Neural cell (in vitro differentiated cells): ENCODE measurements around the gene NEK4. TPM values are rescaled to one million over a fixed set of nuclear protein-coding genes. Genes with fewer than 3 reads are reported as not detected.

Experiments used
- H2AFZ ChIP-seq: fragments of 200-600, 300-800 bp; sonication (generic), shearing (Covaris generic); 2 replicates; pipeline ENCODE4 v1.6.0; 2014; ENCODE audit warnings: low read depth, mild to moderate bottlenecking, antibody characterized with exemption, low read length, moderate library complexity
- H3F3A ChIP-seq: fragments of 200-600 bp; shearing (Covaris generic); 2 replicates; pipeline ENCODE4 v1.6.1; 2016; ENCODE audit warnings: mild to moderate bottlenecking, moderate library complexity, mixed read lengths, antibody characterized with exemption, low read length; ENCODE audit not compliant: insufficient read depth, poor library complexity, severe bottlenecking
- H3K27ac ChIP-seq: fragments of 200-600, 300-800 bp; sonication (generic), shearing (Covaris generic); 2 replicates; pipeline ENCODE4 v1.5.1; 2014; ENCODE audit warnings: mild to moderate bottlenecking, low read length, moderate library complexity
- H3K27me3 ChIP-seq: fragments of 300-800, 200-600 bp; sonication (generic), shearing (Covaris generic); 2 replicates; pipeline ENCODE4 v1.6.0; 2014; ENCODE audit warnings: mild to moderate bottlenecking, low read depth, low read length, moderate library complexity; ENCODE audit not compliant: insufficient read depth
- H3K36me3 ChIP-seq: fragments of 300-800, 200-600 bp; sonication (generic), shearing (Covaris generic); 2 replicates; pipeline ENCODE4 v1.5.1; 2014; ENCODE audit warnings: mild to moderate bottlenecking, antibody characterized with exemption, low read length, moderate library complexity; ENCODE audit not compliant: insufficient read depth
- H3K4me2 ChIP-seq: fragments of 300-800, 200-600 bp; sonication (generic), shearing (Covaris generic); 2 replicates; pipeline ENCODE4 v1.6.0; 2014; ENCODE audit warnings: mild to moderate bottlenecking, low read length
- H3K4me3 ChIP-seq: fragments of 300-800, 200-600 bp; sonication (generic), shearing (Covaris generic); 2 replicates; pipeline ENCODE4 v1.5.1; 2014; ENCODE audit warnings: mild to moderate bottlenecking, low read length, moderate library complexity
- H3K79me2 ChIP-seq: fragments of 200-600 bp; shearing (Covaris generic); replicated peaks from 2 replicates; pipeline ENCODE4 v1.6.0; 2014; ENCODE audit warnings: mild to moderate bottlenecking, low read length, moderate library complexity; ENCODE audit not compliant: insufficient read depth
- H3K9ac ChIP-seq: fragments of 300-800, 200-600 bp; sonication (generic), shearing (Covaris generic); 2 replicates; pipeline ENCODE4 v1.6.1; 2016; ENCODE audit warnings: mild to moderate bottlenecking, low read length, mixed read lengths
- H3K9me2 ChIP-seq: fragments of 200-600 bp; shearing (Covaris generic); 2 replicates; pipeline ENCODE4 v1.6.1; 2016; ENCODE audit warnings: mild to moderate bottlenecking, low read length, mixed read lengths; ENCODE audit not compliant: insufficient read depth
- H3K9me3 ChIP-seq: fragments of 200-600, 300-800 bp; sonication (generic), shearing (Covaris generic); 2 replicates; pipeline ENCODE4 v1.6.1; 2016; ENCODE audit warnings: mild to moderate bottlenecking, mixed run types, low read length, moderate library complexity, mixed read lengths
- H4K20me1 ChIP-seq: fragments of 200-600 bp; shearing (Covaris generic); 2 replicates; pipeline ENCODE4 v1.6.1; 2016; ENCODE audit warnings: mild to moderate bottlenecking, mixed run types; ENCODE audit not compliant: insufficient read depth
- EP300 ChIP-seq: fragments of 450-650 bp; conservative IDR thresholded peaks from 2 replicates; pipeline ENCODE4 v1.6.1; 2014; ENCODE audit warnings: antibody characterized with exemption, mild to moderate bottlenecking, moderate library complexity; ENCODE audit not compliant: poor library complexity, severe bottlenecking
- EZH2 ChIP-seq: fragments of 200-600, 300-800 bp; shearing (Covaris generic), sonication (generic); IDR thresholded peaks from 2 replicates; pipeline ENCODE4 v1.6.1; 2014; ENCODE audit warnings: antibody characterized with exemption, low read length, borderline replicate concordance, mild to moderate bottlenecking; ENCODE audit not compliant: insufficient read depth, poor library complexity, severe bottlenecking
- MXI1 ChIP-seq: fragments of 450-650 bp; conservative IDR thresholded peaks from 2 replicates; pipeline ENCODE4 v1.6.1; 2014; ENCODE audit warnings: antibody characterized with exemption, mild to moderate bottlenecking; ENCODE audit not compliant: poor library complexity, severe bottlenecking
- POLR2AphosphoS5 ChIP-seq: IDR thresholded peaks from 2 replicates; pipeline ENCODE4 v1.6.1; 2012
- RAD21 ChIP-seq: fragments of 450-650 bp; conservative IDR thresholded peaks from 2 replicates; pipeline ENCODE4 v1.6.1; 2014; ENCODE audit warnings: antibody characterized with exemption, mild to moderate bottlenecking, moderate library complexity
- SMC3 ChIP-seq: fragments of 450-650 bp; conservative IDR thresholded peaks from 2 replicates; pipeline ENCODE4 v1.6.1; 2014; ENCODE audit warnings: antibody characterized with exemption, mild to moderate bottlenecking, moderate library complexity; ENCODE audit not compliant: poor library complexity
- TAF1 ChIP-seq: IDR thresholded peaks from 2 replicates; pipeline ENCODE4 v1.6.1; 2012; ENCODE audit warnings: low read depth
- polyA plus RNA-seq: library from polyadenylated mRNA; depleted of rRNA; stranded (reverse); fragments of >200 nt; gene quantifications from 2 replicates; pipeline ENCODE4 v1.2.3, GENCODE V29; 2014
- TF ChIP-seq, protein P1 (sequence below): fragments of 450-650 bp; IDR thresholded peaks from 2 replicates; pipeline ENCODE4 v1.5.1; 2014; ENCODE audit warnings: antibody characterized with exemption, mild to moderate bottlenecking, moderate library complexity; ENCODE audit not compliant: poor library complexity, severe bottlenecking
- TF ChIP-seq, protein P2 (sequence below): IDR thresholded peaks from 2 replicates; pipeline ENCODE4 v1.6.1; 2012; ENCODE audit warnings: borderline replicate concordance

The NEK4 gene
- polyA plus RNA-seq, 1 donor from 2014 or later = 45.6 TPM

DNA sequence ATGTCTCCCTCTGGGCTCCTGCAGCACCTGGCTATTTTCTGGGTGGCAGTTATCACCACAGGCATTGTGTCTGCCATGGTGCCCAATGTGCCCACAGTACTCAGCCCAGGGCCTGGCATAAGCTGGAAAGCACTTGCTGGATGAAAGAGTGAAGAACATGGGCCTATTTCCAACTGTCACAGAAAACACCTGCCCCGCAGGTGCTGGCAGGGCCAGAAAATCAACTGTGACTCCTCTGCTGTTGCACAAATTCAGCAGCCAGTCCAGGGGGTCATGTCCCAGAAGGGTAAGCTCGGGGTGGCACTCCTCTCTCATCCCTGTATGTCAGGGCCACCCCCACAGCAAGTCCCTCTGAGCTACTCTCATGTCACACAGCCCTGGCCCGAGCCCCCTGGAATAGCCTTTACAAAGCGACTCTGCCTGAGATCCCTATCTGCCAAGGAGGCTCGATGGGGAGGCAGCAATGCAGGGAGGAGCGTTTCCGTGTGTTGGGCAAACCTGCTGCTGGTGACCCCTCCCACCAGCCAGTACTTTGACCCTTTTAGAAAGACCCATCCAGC is 40.8 kb upstream of the NEK4 start:
- no peak overlapping the region for H3K4me3 ChIP-seq
- no peaks in the 10 kb centered on the region for H3K27me3 ChIP-seq
- no peak overlapping the region for H2AFZ ChIP-seq
- no peaks in the 10 kb centered on the region for H3K9me2 ChIP-seq
- no peaks in the 10 kb centered on the region for H3F3A ChIP-seq
- H4K20me1 ChIP-seq = no peaks in the 10 kb centered on the region
- H3K9me3 ChIP-seq = no peaks in the 10 kb centered on the region
- no peaks in the 10 kb centered on the region for H3K79me2 ChIP-seq
- TF ChIP-seq, protein P1, sequence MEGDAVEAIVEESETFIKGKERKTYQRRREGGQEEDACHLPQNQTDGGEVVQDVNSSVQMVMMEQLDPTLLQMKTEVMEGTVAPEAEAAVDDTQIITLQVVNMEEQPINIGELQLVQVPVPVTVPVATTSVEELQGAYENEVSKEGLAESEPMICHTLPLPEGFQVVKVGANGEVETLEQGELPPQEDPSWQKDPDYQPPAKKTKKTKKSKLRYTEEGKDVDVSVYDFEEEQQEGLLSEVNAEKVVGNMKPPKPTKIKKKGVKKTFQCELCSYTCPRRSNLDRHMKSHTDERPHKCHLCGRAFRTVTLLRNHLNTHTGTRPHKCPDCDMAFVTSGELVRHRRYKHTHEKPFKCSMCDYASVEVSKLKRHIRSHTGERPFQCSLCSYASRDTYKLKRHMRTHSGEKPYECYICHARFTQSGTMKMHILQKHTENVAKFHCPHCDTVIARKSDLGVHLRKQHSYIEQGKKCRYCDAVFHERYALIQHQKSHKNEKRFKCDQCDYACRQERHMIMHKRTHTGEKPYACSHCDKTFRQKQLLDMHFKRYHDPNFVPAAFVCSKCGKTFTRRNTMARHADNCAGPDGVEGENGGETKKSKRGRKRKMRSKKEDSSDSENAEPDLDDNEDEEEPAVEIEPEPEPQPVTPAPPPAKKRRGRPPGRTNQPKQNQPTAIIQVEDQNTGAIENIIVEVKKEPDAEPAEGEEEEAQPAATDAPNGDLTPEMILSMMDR = no peak
- TF ChIP-seq EP300 (no peak), RAD21 (no peak), SMC3 (no peak), EZH2 (no peak), MXI1 (no peak), POLR2AphosphoS5 (no peak), TAF1 (no peak)
- TF ChIP-seq, protein P2, sequence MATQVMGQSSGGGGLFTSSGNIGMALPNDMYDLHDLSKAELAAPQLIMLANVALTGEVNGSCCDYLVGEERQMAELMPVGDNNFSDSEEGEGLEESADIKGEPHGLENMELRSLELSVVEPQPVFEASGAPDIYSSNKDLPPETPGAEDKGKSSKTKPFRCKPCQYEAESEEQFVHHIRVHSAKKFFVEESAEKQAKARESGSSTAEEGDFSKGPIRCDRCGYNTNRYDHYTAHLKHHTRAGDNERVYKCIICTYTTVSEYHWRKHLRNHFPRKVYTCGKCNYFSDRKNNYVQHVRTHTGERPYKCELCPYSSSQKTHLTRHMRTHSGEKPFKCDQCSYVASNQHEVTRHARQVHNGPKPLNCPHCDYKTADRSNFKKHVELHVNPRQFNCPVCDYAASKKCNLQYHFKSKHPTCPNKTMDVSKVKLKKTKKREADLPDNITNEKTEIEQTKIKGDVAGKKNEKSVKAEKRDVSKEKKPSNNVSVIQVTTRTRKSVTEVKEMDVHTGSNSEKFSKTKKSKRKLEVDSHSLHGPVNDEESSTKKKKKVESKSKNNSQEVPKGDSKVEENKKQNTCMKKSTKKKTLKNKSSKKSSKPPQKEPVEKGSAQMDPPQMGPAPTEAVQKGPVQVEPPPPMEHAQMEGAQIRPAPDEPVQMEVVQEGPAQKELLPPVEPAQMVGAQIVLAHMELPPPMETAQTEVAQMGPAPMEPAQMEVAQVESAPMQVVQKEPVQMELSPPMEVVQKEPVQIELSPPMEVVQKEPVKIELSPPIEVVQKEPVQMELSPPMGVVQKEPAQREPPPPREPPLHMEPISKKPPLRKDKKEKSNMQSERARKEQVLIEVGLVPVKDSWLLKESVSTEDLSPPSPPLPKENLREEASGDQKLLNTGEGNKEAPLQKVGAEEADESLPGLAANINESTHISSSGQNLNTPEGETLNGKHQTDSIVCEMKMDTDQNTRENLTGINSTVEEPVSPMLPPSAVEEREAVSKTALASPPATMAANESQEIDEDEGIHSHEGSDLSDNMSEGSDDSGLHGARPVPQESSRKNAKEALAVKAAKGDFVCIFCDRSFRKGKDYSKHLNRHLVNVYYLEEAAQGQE = no peak
- H3K27ac ChIP-seq = no peak overlapping the region
- H3K36me3 ChIP-seq = no peaks in the 10 kb centered on the region
- no peak overlapping the region for H3K9ac ChIP-seq
- H3K4me2 ChIP-seq = no peak overlapping the region

DNA sequence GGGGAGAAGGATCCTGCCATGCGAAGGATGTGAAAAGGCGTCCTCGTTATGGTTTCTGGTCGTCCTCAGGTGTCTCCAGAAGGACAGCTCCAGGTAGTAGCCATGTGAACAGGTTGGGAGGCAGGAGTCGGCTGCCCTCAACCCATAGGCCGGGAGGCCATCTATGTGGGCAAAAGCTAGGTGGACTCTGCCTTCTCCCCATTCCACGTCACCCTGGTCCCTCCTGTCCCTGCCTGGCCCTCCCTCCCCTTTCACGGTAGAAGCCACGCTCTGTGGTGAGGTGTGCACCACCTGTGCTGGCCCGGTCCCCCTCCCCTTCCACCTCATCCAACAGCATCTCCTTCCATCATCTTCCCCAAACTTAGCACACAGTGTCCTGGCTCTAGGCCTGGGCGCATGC is 40.2 kb upstream of the NEK4 start:
- H3K27me3 ChIP-seq = no peaks in the 10 kb centered on the region
- no peak overlapping the region for H3K4me3 ChIP-seq
- no peak overlapping the region for H3K9ac ChIP-seq
- no peaks in the 10 kb centered on the region for H3K9me2 ChIP-seq
- H3K36me3 ChIP-seq = no peaks in the 10 kb centered on the region
- H4K20me1 ChIP-seq = no peaks in the 10 kb centered on the region
- H3K27ac ChIP-seq = no peak overlapping the region
- H3F3A ChIP-seq = no peaks in the 10 kb centered on the region
- no peaks in the 10 kb centered on the region for H3K79me2 ChIP-seq
- no peaks in the 10 kb centered on the region for H3K9me3 ChIP-seq
- TF ChIP-seq SMC3 (no peak), MXI1 (no peak), EP300 (no peak), TAF1 (no peak), EZH2 (no peak), POLR2AphosphoS5 (no peak), RAD21 (no peak)
- TF ChIP-seq, protein P1 = no peak
- TF ChIP-seq, protein P2 = no peak
- H3K4me2 ChIP-seq = no peak overlapping the region
- no peak overlapping the region for H2AFZ ChIP-seq
